ENCODE measurements around the gene ISY1.

DNA sequence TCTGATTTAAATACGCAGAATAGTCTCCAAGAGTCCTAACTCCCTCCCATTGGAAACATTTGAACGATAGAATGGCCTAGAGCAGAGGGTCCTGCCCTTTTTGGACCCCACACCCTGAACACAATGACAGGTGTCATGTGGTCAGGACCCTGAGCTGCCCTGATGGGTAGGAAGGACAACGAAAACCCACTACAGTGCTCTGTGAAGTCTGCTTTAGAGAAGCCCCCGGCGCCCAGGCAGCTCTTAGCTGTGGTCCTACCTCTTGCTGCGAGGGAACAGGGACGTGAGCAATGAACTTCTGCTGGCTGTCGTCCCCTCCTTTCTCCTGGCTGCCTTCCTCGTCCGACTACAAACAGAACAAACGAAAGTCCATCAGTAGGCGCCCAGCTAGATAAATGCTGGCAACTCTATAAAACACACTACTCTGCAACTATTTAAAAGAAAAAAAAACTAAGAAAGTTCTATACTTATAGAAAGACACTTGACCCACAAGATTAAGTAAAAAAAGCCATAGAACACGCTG lies 30.5 kb downstream of the ISY1 start:
- TF ChIP-seq, protein P1, sequence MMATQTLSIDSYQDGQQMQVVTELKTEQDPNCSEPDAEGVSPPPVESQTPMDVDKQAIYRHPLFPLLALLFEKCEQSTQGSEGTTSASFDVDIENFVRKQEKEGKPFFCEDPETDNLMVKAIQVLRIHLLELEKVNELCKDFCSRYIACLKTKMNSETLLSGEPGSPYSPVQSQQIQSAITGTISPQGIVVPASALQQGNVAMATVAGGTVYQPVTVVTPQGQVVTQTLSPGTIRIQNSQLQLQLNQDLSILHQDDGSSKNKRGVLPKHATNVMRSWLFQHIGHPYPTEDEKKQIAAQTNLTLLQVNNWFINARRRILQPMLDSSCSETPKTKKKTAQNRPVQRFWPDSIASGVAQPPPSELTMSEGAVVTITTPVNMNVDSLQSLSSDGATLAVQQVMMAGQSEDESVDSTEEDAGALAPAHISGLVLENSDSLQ (IDR thresholded peaks at IDR 0.05), result no peak
- TF ChIP-seq SP1 (IDR thresholded peaks at IDR 0.05) (no peak), FOXM1 (IDR thresholded peaks at IDR 0.05; ENCODE audit: borderline replicate concordance) (no peak), BHLHE40 (IDR thresholded peaks at IDR 0.05; ENCODE audit: borderline replicate concordance) (no peak), FOXA1 (IDR thresholded peaks at IDR 0.05) (no peak), LEF1 (IDR thresholded peaks at IDR 0.05; ENCODE audit: borderline replicate concordance) (no peak), ELF4 (IDR thresholded peaks at IDR 0.05) (no peak), L3MBTL2 (conservative IDR thresholded peaks at IDR 0.05) (no peak), SUZ12 (IDR thresholded peaks at IDR 0.05) (no peak), FOXK2 (IDR thresholded peaks at IDR 0.05) (no peak)
